Effector memory CD8-positive, alpha-beta T cell (primary cell): ENCODE results near the gene SLC38A4.

Experiments
- ATAC-seq: fragments of 150-1000 bp; cut with Tn5 transposase; replicated peaks from 2 replicates; pipeline ENCODE4 v1.10.0; 2021; ENCODE audit warnings: mild to moderate bottlenecking, moderate library complexity
- DNase-seq, 3 experiments: peaks; one replicate each; pipeline ENCODE4 v3.0.0; 2021
- H3K27ac Mint-ChIP-seq, 2 donors: one replicate each; pipeline ENCODE4 v1.8.0; 2022; ENCODE audit warnings: mild to moderate bottlenecking in 2 of 2, mixed read lengths in 2 of 2, moderate library complexity in 2 of 2
- H3K27me3 Mint-ChIP-seq, 2 donors: one replicate each; pipeline ENCODE4 v1.8.0; 2022; ENCODE audit warnings: mixed read lengths in 2 of 2
- H3K36me3 Mint-ChIP-seq: one replicate; pipeline ENCODE4 v1.8.0; 2022; ENCODE audit warnings: mild to moderate bottlenecking, moderate library complexity, mixed read lengths; ENCODE audit not compliant: insufficient read depth
- H3K4me1 Mint-ChIP-seq, 2 donors: one replicate each; pipeline ENCODE4 v1.8.0; 2022; ENCODE audit warnings: low read depth in 2 of 2, mixed read lengths in 2 of 2
- H3K4me3 Mint-ChIP-seq, 2 donors: one replicate each; pipeline ENCODE4 v1.8.0; 2022; ENCODE audit warnings: mild to moderate bottlenecking in 2 of 2, mixed read lengths in 2 of 2, moderate library complexity in 2 of 2
- H3K9me3 Mint-ChIP-seq, 2 donors: one replicate each; pipeline ENCODE4 v1.8.0; 2022; ENCODE audit warnings: mixed read lengths in 2 of 2

SLC38A4 gene

DNA sequence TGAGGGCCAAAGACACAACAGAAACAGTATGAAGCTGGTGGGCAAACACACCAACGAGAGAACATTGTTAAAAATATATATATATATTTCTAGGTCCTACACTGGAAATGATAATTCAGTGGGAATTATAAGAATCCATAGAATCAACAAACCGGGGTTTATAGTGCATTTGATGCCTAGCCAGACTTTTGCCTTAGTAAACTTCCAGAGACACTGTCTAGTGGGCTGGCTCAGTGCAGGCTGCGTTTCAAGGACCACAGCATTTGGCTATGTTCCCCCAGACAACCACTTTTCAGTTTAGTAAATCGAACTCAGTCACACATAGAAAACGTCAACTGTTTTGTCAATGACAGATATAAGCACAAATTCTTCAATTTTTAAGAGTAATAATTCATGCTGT, 41.9 kb downstream of the SLC38A4 start:
- H3K27ac Mint-ChIP-seq = no peak overlapping the region
- no peaks in the 10 kb centered on the region for H3K36me3 Mint-ChIP-seq
- H3K27me3 Mint-ChIP-seq = peaks cover 13 to 26% of the 10 kb centered on the region in 2 donors
- DNase-seq = no peak
- no peaks in the 10 kb centered on the region for H3K9me3 Mint-ChIP-seq
- no peak for ATAC-seq
- H3K4me1 Mint-ChIP-seq = no peaks in the 10 kb centered on the region
- H3K4me3 Mint-ChIP-seq = no peak overlapping the region

DNA sequence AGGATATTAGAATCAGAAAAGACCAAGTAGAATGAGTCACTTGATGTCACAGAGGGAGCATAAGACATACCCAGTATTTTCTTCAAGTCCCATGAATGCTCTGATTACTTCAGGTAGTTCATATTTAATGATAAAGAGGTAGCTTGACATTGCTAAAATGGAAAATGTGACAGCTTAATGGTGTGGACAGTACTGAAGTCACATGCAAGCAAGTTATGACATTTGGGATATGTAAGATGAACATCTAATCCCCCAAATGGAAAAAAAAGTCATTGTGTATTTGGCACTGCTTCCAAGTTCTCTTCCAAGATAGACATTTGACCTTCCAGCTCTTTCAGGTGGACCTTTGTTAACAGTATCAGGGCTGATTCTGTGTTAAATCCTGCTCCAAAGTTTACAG, 45.9 kb downstream of the SLC38A4 start:
- Mint-ChIP-seq H3K27ac (no peak overlapping the region), H3K4me1 (no peaks in the 10 kb centered on the region), H3K9me3 (no peaks in the 10 kb centered on the region), H3K27me3 (peaks cover 19 to 46% of the 10 kb centered on the region in 2 donors), H3K36me3 (no peaks in the 10 kb centered on the region), H3K4me3 (no peak overlapping the region)
- ATAC-seq = no peak
- no peak for DNase-seq

DNA sequence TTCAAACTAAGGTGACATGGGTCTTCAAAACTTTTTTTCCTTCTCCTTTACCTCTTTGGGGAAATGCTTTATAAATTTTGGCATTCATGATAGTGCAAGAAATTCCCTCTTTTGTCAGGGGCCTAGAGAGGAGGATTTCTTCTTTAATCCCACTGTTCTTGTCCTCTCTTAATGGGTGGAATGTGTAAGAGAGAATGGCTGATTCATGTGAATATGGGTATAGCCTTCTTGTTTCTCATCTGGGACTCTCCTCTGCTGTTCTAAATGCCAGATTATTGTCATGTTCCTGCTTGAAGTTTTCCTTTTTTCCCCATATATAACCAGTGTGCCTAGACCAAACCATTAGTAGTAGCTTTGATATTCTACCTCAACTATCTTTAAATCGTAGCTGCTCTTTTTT, 46.7 kb downstream of the SLC38A4 start:
- peaks cover 19 to 46% of the 10 kb centered on the region in 2 donors for H3K27me3 Mint-ChIP-seq
- DNase-seq = no peak

DNA sequence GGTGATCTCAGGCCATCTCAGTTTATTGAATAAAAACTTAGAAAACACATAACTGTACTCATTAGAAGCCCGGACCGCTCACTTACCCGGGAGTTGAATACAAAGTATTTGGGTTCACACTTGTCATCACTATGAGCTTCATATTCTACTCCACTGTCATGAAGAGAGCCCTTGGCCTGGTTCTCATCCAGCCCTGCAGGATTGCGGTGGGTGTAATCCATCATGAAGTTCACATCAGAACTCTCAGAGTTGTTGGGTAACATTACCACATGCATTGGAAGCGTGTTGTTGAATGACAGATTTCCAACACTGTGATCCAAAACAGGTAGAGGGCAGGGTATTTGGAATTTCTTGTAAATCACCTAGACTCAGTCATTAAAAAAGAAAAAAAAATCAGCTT, 47.4 kb downstream of the SLC38A4 start:
- ATAC-seq (no peak), DNase-seq (no peak)
- Mint-ChIP-seq H3K9me3 (no peaks in the 10 kb centered on the region), H3K27me3 (peaks cover 16 to 45% of the 10 kb centered on the region in 2 donors), H3K4me1 (no peaks in the 10 kb centered on the region), H3K36me3 (no peaks in the 10 kb centered on the region), H3K27ac (no peak overlapping the region), H3K4me3 (no peak overlapping the region)

More for the DNA sequence above, 46.7 kb downstream of the SLC38A4 start:
- H3K9me3 Mint-ChIP-seq = no peaks in the 10 kb centered on the region
- H3K4me1 Mint-ChIP-seq = no peaks in the 10 kb centered on the region
- no peaks in the 10 kb centered on the region for H3K36me3 Mint-ChIP-seq
- H3K27ac Mint-ChIP-seq = no peak overlapping the region
- no peak overlapping the region for H3K4me3 Mint-ChIP-seq
- no peak for ATAC-seq

DNA sequence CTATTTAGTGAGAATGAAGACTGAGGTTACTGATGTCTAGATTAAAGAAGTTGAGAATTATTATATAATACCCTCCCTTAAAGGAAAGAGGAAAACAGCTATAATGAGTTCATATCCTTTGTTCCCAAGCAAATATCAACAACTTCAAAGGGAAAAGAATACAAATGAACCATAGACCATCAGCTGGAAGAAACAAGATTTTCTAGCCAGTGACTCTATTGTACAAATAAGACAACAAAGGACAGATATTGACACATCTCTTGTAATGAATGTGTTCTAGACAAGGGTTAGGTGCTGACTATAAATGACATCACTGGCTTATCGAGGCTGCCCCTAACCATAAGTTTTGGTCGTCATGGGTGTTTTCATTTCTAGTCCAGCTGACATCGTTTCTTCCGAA, 48.2 kb downstream of the SLC38A4 start:
- ATAC-seq (no peak), DNase-seq (no peak)
- Mint-ChIP-seq H3K4me1 (no peaks in the 10 kb centered on the region), H3K4me3 (no peak overlapping the region), H3K27me3 (peaks cover 8 to 46% of the 10 kb centered on the region in 2 donors), H3K27ac (no peak overlapping the region), H3K9me3 (no peaks in the 10 kb centered on the region), H3K36me3 (no peaks in the 10 kb centered on the region)

DNA sequence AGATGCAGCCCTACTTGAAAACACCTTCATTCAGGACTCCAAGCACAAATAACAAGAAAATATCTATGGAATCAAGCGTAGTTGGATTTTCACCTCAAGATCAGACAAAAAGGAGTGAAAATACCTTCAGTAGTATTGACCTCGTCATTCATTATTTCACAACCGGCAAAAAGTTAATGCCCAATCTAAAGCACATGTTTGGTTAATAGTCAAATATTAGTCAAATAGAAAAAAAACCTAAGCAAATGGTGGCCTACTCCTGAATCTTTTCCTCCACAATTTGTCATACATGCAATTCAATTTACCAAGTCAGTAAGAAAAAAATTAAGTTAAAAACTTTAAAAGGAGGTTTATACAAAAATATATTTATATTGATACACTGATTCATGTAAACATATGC, 50.0 kb downstream of the SLC38A4 start:
- H3K4me1 Mint-ChIP-seq = no peaks in the 10 kb centered on the region
- ATAC-seq (no peak), DNase-seq (no peak)
- H3K27ac Mint-ChIP-seq = no peak overlapping the region
- H3K9me3 Mint-ChIP-seq = no peaks in the 10 kb centered on the region
- no peak overlapping the region for H3K4me3 Mint-ChIP-seq
- H3K27me3 Mint-ChIP-seq = peaks cover 17 to 39% of the 10 kb centered on the region in 2 donors
- H3K36me3 Mint-ChIP-seq = no peaks in the 10 kb centered on the region

DNA sequence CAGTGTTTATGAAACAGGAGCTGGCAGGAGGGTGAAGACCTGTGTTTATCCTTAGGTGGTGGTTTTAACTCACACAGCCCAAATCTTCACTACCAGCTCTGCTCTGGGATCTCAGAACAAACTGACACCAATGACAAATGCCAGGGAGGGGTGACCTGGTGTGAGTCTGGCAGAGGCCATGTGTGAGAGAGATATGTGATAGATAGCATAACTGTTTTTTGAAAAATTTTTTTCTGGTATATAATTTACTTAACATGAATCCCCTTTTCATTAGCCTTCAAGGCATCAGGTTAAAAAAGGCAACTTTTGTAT, 51.5 kb downstream of the SLC38A4 start:
- Mint-ChIP-seq H3K36me3 (no peaks in the 10 kb centered on the region), H3K9me3 (no peaks in the 10 kb centered on the region)

DNA sequence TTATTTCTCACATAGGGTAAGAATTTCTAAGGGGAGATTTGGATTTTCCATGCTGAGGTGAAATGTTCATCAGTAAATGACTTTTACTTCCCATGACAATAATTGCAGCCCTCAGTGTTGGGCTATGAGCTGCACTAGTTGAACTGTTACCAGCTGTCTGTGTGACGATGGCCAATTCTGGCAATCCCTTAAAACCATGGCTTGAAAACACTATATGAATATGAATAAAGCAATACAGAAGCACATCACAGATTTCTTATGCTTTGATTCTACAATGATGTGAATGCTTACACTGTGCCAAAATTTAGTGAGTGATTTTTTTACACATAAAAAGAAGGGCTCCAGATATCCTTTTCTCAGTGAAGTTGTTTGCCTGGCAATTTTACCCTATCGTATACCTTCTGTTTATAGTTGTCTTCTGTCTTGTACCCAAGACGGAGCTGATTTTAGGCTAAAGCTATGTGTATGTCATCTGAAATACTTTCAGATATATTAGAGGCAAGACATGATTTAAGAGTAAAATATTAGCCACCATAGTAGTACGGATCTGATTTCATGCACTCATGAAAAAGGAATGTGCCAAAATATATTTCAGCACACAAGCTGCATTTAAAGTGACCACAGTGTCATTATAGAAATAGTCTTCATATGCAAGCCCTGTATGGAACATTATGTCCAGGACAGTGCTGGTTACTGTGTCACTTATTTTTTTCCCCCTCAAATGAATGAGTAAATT, 52.0 kb downstream of the SLC38A4 start:
- ATAC-seq (no peak), DNase-seq (no peak)
- no peaks in the 10 kb centered on the region for H3K4me1 Mint-ChIP-seq
- H3K4me3 Mint-ChIP-seq = no peak overlapping the region
- no peak overlapping the region for H3K27ac Mint-ChIP-seq
- H3K36me3 Mint-ChIP-seq = no peaks in the 10 kb centered on the region
- H3K9me3 Mint-ChIP-seq = no peaks in the 10 kb centered on the region
- H3K27me3 Mint-ChIP-seq = peaks cover 29 to 30% of the 10 kb centered on the region in 2 donors

More for the DNA sequence above, 51.5 kb downstream of the SLC38A4 start:
- no peak overlapping the region for H3K27ac Mint-ChIP-seq
- peaks cover 24 to 30% of the 10 kb centered on the region in 2 donors for H3K27me3 Mint-ChIP-seq
- no peak overlapping the region for H3K4me3 Mint-ChIP-seq
- ATAC-seq (no peak), DNase-seq (no peak)
- no peaks in the 10 kb centered on the region for H3K4me1 Mint-ChIP-seq

DNA sequence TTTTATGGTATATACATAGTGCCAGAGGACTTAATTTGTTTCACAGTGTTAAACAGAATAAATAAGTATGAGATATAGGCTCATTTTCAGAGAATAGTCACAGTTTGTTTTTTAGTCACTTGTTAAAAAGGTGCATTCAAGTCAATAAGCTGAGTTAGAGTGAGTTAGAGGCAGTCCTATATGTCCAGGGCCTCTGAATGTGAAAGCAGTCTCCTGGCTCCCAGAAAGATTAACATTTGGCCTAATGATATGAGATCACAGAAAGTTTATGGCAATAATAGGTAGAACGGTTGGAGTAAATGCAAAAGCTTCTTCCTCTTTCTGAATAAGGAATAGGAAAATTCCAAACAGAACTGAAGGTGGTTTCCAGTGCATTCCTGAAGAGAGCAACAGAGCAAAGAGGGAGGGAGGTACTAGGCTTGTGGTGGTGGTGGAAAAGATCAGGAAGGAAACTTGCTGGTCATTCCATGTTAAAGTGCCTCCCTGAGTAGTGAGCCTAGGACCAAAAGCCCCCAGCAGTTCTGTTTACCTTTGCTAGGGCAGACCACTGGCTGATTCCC, 54.4 kb downstream of the SLC38A4 start:
- Mint-ChIP-seq H3K36me3 (no peaks in the 10 kb centered on the region), H3K27me3 (peaks cover 24 to 33% of the 10 kb centered on the region in 2 donors), H3K4me3 (no peak overlapping the region), H3K4me1 (no peaks in the 10 kb centered on the region), H3K9me3 (no peaks in the 10 kb centered on the region), H3K27ac (no peak overlapping the region)
- ATAC-seq = no peak
- DNase-seq = no peak

DNA sequence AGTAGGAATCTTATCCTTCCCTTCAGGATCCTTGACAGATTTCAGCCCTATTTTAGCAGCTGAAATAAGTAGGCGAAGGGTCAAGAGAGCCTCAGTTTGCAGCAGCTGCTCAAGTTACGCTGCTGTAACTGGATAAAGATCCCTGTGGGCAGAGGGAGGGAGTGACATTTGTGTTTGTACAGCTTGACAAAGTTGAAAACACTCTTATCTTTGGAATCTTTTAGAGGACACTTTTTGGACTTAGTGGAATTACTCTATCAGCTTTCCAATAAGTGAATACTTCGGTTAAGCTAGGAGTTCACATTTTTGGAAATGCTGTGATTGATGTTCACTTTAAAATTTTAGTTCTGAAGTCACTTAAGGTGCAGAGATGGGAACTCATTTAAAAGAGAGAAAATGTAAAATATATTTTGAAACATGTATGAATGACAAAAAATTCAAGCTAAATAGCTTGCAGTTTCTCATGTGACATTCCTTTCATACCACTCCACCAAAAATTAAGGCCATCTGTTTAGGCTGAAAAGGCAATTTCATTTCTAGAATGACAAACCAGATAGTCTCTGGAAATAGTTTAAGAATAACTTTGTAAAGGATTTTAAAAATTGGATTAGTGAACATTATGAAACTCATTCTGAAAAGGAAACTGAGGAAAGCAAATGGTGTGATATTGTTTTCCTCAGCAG, 55.2 kb downstream of the SLC38A4 start:
- no peak for ATAC-seq
- Mint-ChIP-seq H3K9me3 (no peaks in the 10 kb centered on the region), H3K4me1 (no peaks in the 10 kb centered on the region), H3K4me3 (no peak overlapping the region), H3K27me3 (peaks cover 29 to 38% of the 10 kb centered on the region in 2 donors), H3K36me3 (no peaks in the 10 kb centered on the region), H3K27ac (no peak overlapping the region)
- no peak for DNase-seq

DNA sequence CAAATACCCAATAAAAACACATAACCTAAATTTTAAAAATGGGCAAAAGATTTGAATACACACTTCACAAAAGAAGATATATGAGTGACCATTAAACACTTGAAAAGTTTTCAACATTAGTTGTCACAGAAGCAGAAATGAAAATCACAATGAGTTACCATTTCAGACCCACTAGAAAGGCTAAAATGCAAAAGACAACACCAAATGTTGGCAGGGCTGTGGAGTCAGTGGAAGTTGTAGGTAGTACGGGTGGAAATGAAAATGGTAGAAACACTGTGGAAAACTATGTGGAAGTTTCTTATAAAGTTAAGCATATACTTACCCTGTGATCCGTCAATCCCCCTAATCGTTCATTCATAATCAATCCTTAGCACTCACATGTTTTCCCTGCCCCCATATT, 61.8 kb downstream of the SLC38A4 start:
- peaks cover 12% of the 10 kb centered on the region in 2 donors for H3K27me3 Mint-ChIP-seq
- no peak for DNase-seq
- H3K4me3 Mint-ChIP-seq = no peak overlapping the region
- no peaks in the 10 kb centered on the region for H3K36me3 Mint-ChIP-seq
- no peak overlapping the region for H3K27ac Mint-ChIP-seq
- ATAC-seq = no peak
- peaks cover 0 to 2% of the 10 kb centered on the region in 2 donors for H3K9me3 Mint-ChIP-seq
- no peaks in the 10 kb centered on the region for H3K4me1 Mint-ChIP-seq

DNA sequence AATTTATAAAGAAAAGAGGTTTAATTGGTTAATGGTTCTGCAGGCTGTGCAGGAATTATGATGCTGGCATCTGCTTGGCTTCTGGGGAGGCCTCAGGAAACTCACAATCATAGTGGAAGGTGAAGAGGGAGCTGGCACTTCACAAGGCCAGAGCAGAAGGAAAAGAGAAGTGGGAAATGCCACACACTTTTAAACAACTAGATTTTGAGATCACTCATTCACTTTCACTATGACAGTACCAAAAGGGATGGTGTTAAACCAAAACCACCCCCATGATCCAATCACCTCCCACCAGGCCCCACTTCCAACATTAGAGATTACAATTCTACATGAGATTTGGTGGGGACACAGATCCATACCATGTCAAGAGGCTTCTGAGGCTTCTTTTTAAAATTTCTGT, 62.6 kb downstream of the SLC38A4 start:
- Mint-ChIP-seq H3K4me3 (no peak overlapping the region), H3K36me3 (no peaks in the 10 kb centered on the region), H3K27me3 (peaks cover 10 to 12% of the 10 kb centered on the region in 2 donors), H3K27ac (no peak overlapping the region), H3K9me3 (peaks cover 0 to 2% of the 10 kb centered on the region in 2 donors), H3K4me1 (no peaks in the 10 kb centered on the region)
- ATAC-seq (no peak), DNase-seq (no peak)

DNA sequence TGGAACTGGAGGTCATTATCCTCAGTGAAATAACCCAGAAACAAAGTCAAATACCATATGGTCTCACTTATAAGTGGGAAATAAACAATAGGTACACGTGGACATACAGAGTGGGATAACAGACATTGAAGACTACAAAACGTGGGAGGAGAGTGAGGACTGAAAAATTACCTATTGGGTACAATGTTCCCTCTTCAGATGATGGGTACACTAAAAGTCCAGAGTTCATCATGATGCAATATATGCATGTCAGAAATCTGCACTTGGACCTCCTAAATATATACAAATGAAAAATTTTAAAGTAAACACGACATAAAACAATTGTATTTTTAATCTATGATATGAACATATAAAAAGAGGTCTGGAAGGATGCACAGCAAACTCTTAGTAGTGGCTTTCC, 71.2 kb downstream of the SLC38A4 start:
- peaks cover 0 to 3% of the 10 kb centered on the region in 2 donors for H3K9me3 Mint-ChIP-seq
- peaks cover 0 to 4% of the 10 kb centered on the region in 2 donors for H3K4me1 Mint-ChIP-seq
- H3K36me3 Mint-ChIP-seq = no peaks in the 10 kb centered on the region
- peaks cover 0 to 5% of the 10 kb centered on the region in 2 donors for H3K27me3 Mint-ChIP-seq
- DNase-seq = no peak
- H3K27ac Mint-ChIP-seq = no peak overlapping the region
- no peak overlapping the region for H3K4me3 Mint-ChIP-seq
- ATAC-seq = no peak

DNA sequence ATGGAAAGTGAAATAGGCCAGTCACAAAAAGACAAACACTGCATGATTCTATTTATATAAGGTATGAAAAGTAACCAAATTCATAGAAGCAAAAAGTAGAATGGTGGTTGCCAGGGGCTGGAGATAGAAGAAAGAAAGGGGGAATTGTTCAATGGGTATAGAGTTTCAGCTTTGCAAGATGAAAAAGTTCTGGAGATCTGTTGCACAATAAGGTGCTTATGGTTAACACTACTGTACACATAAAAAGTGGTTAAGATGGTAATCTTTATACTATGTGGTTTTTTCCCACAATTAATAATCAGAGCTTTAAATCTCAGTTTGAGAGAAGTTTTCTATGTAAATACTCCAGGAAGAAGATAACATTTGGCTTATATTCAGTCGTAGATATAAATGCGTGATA, 73.4 kb downstream of the SLC38A4 start:
- peaks cover 3 to 8% of the 10 kb centered on the region in 2 donors for H3K9me3 Mint-ChIP-seq
- no peak overlapping the region for H3K4me3 Mint-ChIP-seq
- ATAC-seq (no peak), DNase-seq (no peak)
- peaks cover 0 to 11% of the 10 kb centered on the region in 2 donors for H3K27me3 Mint-ChIP-seq
- no peak overlapping the region for H3K27ac Mint-ChIP-seq
- H3K36me3 Mint-ChIP-seq = no peaks in the 10 kb centered on the region
- peaks cover 0 to 4% of the 10 kb centered on the region in 2 donors for H3K4me1 Mint-ChIP-seq
